ENCODE results near the gene SEC63. TPM values are rescaled to one million over a fixed set of nuclear protein-coding genes. Genes with fewer than 3 reads are reported as not detected.
"Not testable (repeated sequence)": the region's sequence is repeated elsewhere in the genome, so short reads cannot be mapped to it uniquely, and the experiment has no call there.

The SEC63 gene
- total and polyA plus RNA-seq, 2 donors (not counting 1 experiment from before 2014, with no cell fraction given): 34.2 to 82.7 TPM

DNA sequence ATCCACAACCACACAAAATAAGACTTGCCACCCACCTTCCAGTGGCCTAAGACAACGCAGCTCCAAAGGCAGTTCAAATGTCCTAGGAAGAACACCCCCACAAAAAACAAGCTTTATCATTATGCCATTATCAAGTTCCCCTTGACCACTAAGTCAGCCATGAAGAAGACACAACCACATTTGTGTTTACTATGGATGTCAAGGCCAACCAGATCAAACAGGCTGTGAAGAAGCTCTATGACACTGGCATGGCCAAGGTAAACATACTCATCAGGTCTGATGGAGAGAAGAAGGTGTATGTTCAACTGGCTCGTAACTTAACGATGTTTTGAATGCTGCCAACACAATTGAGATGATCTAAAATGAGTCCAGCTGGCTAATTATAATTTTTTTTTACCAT is 26.1 kb downstream of the SEC63 start:
- TF ChIP-seq EZH2 (IDR thresholded peaks at IDR 0.05; ENCODE audit: low read length, missing control alignments): no peak
- TF ChIP-seq, protein P1, sequence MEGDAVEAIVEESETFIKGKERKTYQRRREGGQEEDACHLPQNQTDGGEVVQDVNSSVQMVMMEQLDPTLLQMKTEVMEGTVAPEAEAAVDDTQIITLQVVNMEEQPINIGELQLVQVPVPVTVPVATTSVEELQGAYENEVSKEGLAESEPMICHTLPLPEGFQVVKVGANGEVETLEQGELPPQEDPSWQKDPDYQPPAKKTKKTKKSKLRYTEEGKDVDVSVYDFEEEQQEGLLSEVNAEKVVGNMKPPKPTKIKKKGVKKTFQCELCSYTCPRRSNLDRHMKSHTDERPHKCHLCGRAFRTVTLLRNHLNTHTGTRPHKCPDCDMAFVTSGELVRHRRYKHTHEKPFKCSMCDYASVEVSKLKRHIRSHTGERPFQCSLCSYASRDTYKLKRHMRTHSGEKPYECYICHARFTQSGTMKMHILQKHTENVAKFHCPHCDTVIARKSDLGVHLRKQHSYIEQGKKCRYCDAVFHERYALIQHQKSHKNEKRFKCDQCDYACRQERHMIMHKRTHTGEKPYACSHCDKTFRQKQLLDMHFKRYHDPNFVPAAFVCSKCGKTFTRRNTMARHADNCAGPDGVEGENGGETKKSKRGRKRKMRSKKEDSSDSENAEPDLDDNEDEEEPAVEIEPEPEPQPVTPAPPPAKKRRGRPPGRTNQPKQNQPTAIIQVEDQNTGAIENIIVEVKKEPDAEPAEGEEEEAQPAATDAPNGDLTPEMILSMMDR (conservative IDR thresholded peaks at IDR 0.05 in 1 of 2, IDR thresholded peaks at IDR 0.05 in 1 of 2; ENCODE audit: low read depth in 1 of 2, low read length in 2 of 2): no peak
- Histone ChIP-seq H3K9me3 (ENCODE audit: control insufficient read depth, insufficient read depth, low read depth, low read length) (no peaks in the 10 kb centered on the region), H3K36me3 (ENCODE audit: control insufficient read depth, insufficient read depth, low read length) (no peaks in the 10 kb centered on the region), H2AFZ (ENCODE audit: low read length) (no peak overlapping the region), H3K9ac (ENCODE audit: insufficient read depth, low read length) (no peak overlapping the region), H3K4me2 (ENCODE audit: extremely low read depth, insufficient read depth, low read length) (no peak overlapping the region), H3K4me3 (replicated peaks in 1 of 4; ENCODE audit: control extremely low read depth in 1 of 4, insufficient read depth in 1 of 4, low read depth in 3 of 4, low read length in 4 of 4) (no peak overlapping the region), H3K4me1 (ENCODE audit: control insufficient read depth, extremely low read depth, insufficient read depth, low read length) (no peaks in the 10 kb centered on the region), H3K27me3 (ENCODE audit: control insufficient read depth, insufficient read depth, low read length) (no peaks in the 10 kb centered on the region), H3K27ac (ENCODE audit: insufficient read depth, low read length) (no peak overlapping the region), H4K20me1 (ENCODE audit: control insufficient read depth, extremely low read depth, insufficient read depth, low read length) (no peaks in the 10 kb centered on the region), H3K79me2 (ENCODE audit: control insufficient read depth, insufficient read depth, low read length) (peaks cover 38% of the 10 kb centered on the region)
- DNase-seq (ENCODE audit: low read depth in 2 of 2): no peak

DNA sequence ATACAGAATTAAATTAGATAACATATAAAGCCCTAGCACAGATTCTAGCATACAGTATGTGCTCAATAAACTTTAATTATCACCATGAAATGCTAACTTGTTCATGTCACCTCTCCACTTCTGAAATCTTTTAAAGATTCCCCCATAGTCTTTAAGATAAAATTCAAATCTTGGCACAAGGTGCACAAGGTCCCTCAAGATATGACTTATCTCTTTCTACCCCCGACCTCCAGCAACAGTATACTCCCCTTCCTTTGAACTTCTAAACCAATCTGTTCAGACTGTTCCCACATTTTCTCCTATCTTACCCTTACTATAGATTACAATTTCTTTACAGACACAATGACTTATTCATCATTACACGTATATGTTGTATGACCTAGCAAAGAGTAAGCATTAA is 29.0 kb downstream of the SEC63 start:
- H3K9me3 ChIP-seq (ENCODE audit: control insufficient read depth, insufficient read depth, low read depth, low read length): no peaks in the 10 kb centered on the region
- H3K4me1 ChIP-seq (ENCODE audit: control insufficient read depth, extremely low read depth, insufficient read depth, low read length): no peaks in the 10 kb centered on the region
- no peak overlapping the region for H3K4me3 ChIP-seq (replicated peaks in 1 of 4; ENCODE audit: control extremely low read depth in 1 of 4, insufficient read depth in 1 of 4, low read depth in 3 of 4, low read length in 4 of 4)
- H3K4me2 ChIP-seq (ENCODE audit: extremely low read depth, insufficient read depth, low read length): no peak overlapping the region
- H4K20me1 ChIP-seq (ENCODE audit: control insufficient read depth, extremely low read depth, insufficient read depth, low read length): peaks cover 1% of the 10 kb centered on the region
- H3K36me3 ChIP-seq (ENCODE audit: control insufficient read depth, insufficient read depth, low read length): no peaks in the 10 kb centered on the region
- peaks cover 34% of the 10 kb centered on the region for H3K79me2 ChIP-seq (ENCODE audit: control insufficient read depth, insufficient read depth, low read length)
- no peaks in the 10 kb centered on the region for H3K27me3 ChIP-seq (ENCODE audit: control insufficient read depth, insufficient read depth, low read length)
- no peak overlapping the region for H2AFZ ChIP-seq (ENCODE audit: low read length)
- H3K27ac ChIP-seq (ENCODE audit: insufficient read depth, low read length): no peak overlapping the region
- no peak for TF ChIP-seq EZH2 (IDR thresholded peaks at IDR 0.05; ENCODE audit: low read length, missing control alignments)
- TF ChIP-seq, protein P1 (conservative IDR thresholded peaks at IDR 0.05 in 1 of 2, IDR thresholded peaks at IDR 0.05 in 1 of 2; ENCODE audit: low read depth in 1 of 2, low read length in 2 of 2): no peak
- no peak overlapping the region for H3K9ac ChIP-seq (ENCODE audit: insufficient read depth, low read length)
- DNase-seq (ENCODE audit: low read depth in 2 of 2): no peak

DNA sequence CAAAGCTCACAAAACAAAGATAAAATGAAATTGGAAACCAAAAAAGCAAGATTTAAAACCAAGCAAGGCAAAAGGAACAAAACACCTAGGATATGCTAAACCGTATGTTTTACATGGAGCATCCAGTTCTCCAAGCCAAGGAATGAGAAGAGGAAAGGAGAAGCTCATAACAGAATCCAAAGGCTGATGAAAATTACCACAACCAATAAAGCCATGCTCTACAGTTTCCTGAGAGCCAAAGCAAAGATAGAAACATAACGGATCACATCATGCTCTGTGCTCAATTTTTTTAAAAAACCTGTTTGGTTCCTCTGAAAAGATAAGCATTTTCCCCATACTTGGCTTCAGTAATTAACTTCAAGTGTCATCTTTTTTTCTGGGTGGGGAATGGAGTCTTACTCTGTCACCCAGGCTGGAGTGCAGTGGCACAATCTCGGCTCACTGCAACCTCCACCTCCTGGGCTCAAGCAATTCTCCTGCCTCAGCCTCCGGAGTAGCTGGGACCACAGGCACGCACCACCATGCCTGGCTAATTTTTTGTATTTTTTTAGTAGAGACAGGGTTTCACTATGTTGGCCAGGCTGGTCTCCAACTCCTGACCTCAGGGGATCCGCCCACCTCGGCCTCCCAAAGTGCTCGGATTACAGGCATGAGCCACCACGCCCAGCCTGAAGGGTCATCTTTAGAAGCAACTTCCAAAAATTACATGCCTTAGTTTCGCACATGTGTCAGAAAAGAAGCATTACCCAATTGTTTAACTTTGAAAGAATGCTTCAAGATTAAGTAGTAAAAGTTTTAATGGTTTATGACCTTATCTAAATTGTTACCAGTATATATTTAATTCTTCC is 31.1 kb downstream of the SEC63 start:
- H2AFZ ChIP-seq (ENCODE audit: low read length); H3K27ac ChIP-seq (ENCODE audit: insufficient read depth, low read length); H4K20me1 ChIP-seq (ENCODE audit: control insufficient read depth, extremely low read depth, insufficient read depth, low read length); H3K27me3 ChIP-seq (ENCODE audit: control insufficient read depth, insufficient read depth, low read length); H3K4me1 ChIP-seq (ENCODE audit: control insufficient read depth, extremely low read depth, insufficient read depth, low read length); H3K9me3 ChIP-seq (ENCODE audit: control insufficient read depth, insufficient read depth, low read depth, low read length); H3K4me2 ChIP-seq (ENCODE audit: extremely low read depth, insufficient read depth, low read length); H3K4me3 ChIP-seq (replicated peaks in 1 of 4; ENCODE audit: control extremely low read depth in 1 of 4, insufficient read depth in 1 of 4, low read depth in 3 of 4, low read length in 4 of 4); H3K36me3 ChIP-seq (ENCODE audit: control insufficient read depth, insufficient read depth, low read length); H3K9ac ChIP-seq (ENCODE audit: insufficient read depth, low read length): not testable (repeated sequence)
- peaks cover 27% of the 10 kb centered on the region for H3K79me2 ChIP-seq (ENCODE audit: control insufficient read depth, insufficient read depth, low read length)
- DNase-seq (ENCODE audit: low read depth in 2 of 2): peak; percentile 12 to 15

Measured in fibroblast of lung (primary cell).